ENCODE data around the gene MORC2.

MORC2 gene

GRCh38 chr22:30968015-30968923, at the start of gene MORC2:
MORC2 (minus strand) TSS chr22:30968774; CDS start chr22:30967889, 885 bp downstream.
- DNase-seq, result no peak

DNA sequence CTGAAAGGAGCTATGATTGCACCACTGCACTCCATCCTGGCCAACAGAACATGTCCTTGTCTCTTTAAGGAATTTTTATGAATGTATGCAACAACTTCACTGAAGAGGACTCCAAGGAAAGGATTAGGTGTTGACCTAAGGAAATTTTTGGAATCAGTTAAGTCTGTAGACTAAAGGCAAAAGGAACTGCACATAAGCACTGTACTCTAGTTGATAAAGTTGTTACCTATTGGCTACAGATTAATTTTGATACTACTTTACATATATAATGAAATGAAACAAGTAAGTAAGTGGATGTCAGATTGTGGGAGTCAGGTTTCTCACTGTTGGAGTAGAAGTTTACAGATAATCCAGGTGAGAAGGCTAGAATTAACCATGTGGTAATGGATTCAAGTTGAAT, 37.0 kb upstream of the MORC2 start:
- no peak for DNase-seq

- DNase-seq, result no peak
These were observed 32.7 kb upstream of the MORC2 start for GRCh38 chr22:31001124-31001770.

- DNase-seq, result no peak
These were observed 29.8 kb upstream of the MORC2 start for GRCh38 chr22:30998329-30998728.

DNA sequence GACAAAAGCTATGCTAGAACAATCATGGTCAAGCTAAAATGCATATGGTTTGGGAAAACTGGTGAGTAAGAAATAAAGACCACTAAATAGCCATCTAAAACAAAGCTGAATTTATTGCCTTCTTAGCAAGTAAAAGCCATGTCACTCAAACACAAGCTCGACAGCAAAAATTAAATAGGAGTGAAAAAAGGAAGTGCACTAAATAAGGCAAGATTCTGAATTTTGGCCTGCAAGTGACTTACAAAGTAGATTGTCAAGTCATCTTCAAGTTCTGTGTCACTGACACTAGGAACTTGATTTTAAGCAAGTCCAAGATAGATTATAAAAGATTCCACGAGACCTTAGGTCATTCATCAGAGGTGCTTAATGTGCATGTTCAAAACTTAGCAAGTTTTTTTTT, 27.9 kb upstream of the MORC2 start:
- DNase-seq, result no peak

DNA sequence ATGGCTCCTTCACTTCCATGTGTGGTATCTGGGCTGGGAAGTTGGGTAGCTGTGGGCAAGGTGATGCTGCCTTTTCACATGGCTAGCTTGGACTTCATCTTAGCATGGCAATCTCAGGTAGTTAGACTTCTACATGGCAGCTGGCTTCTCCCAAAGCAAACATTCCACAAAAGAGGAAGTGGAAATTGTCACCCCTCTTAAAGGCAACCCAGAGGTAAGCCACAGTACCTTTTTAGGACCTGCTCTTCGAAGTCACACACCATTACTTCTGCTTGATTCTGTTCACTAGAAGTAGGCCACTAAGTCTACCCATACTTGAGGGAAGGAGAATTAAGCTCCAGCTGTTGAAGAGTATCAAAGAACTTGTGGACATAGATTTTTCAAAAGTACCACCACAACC, 26.4 kb upstream of the MORC2 start:
- DNase-seq, result no peak

DNA sequence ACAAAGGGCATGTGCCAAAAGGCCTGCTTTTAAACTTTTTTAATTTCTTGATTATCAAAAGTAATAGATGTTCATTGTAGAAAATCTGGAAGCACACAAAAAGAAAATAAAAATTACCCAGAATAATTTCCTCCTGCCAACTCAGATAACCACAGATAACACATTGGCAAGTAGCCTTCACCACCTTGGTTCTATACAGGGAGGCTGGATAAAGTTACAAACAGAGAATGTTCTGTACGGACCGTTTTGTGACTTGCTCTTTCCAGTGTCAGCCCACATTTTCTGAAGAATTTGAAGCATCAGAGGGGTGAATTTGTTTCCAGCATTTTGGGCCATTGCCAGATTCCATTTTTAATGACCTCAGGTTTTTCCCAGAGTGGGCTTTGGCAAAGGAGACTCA, 24.0 kb upstream of the MORC2 start:
- DNase-seq, result no peak

DNA sequence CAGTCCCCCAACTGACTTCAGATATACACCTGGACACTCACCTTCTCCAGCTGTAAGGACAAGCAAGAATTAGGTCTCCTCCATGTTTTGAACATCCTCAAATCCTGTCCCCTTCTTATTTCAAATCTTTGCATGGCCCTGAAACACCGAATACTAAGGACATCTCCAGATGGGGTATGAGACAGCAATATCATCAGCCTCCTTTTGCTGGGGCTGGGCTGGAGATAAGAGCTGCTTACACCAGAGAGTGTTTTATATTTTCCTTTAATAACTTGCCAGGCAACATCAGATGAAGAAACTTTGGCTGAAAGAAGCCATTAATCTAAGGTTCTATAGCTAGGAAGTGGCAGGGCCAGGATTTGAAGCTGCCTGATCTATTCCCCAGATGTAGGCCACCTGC, 22.1 kb upstream of the MORC2 start:
- DNase-seq, result no peak

GRCh38 chr22:30989474-30989873, 20.9 kb upstream of the MORC2 start:
- no peak for DNase-seq

DNA sequence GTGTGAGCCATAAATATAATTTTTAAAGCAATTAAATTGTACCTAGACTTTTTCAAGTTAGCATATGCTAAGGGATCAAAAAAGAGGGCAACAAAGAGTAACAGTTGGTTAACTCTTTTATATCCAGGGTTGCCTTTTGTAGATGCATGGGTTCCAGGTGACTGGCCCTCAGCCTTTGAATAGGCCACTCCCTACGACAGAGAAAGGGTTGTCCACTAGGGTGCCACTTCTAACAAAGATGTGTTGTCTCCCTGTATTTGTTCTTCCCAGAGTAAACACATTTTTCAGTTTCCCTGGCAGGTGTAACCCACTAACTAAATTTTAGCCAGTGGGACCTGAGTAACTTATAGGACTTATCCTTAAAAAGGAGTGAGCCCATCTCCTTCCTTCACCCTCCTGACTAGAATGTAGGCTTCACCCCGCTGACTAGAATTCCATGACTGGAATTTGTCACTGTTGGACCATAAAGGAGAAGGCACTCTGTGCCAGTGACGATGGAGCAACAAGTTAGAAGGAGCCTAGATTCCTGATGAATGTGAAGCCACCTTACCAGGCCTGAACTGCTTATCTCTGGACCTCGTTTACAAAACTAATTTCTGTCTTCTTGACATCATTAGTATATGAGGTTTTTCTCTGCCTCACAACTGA, 17.1 kb upstream of the MORC2 start:
- DNase-seq, result no peak

GRCh38 chr22:30984317-30984716, 15.7 kb upstream of the MORC2 start:
- DNase-seq, result no peak

DNA sequence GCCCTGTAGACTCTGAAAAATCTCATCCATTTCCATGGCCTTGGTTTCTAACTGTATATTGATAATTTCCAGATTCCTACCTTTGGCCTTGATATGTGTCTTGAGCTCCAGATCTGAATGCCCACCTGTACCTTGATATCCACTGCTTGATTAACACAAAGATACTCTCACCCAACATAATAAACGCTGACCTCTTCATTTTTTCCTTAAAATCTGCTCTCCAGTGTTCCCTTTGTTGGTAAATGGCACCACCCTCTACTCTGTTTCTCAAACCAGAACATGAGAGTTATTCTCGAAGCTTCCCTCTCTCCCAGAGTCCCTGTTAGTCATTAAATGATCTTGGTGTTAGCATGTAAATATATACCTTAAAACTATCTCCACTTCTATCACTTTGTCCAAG, 13.9 kb upstream of the MORC2 start:
- no peak for DNase-seq

DNA sequence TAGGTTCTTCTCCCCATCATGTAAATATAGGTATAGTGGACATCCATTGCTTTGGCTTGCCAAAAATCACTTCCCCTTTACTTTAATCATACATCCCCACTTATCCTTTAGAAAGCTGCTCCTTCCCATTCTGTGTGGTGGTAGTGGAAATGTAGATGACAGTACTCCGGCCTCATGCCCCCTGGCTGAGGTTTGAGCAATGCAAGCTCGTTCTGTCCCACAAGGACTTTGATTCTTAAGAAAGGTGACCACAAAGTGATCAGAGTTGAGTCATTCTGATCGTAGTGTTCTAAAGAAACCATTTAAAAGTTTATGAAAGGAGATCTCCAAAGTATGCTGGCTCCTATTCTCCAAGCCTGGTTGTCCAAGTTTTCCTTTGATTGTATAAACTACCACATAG, 11.4 kb upstream of the MORC2 start:
- DNase-seq, result no peak

DNA sequence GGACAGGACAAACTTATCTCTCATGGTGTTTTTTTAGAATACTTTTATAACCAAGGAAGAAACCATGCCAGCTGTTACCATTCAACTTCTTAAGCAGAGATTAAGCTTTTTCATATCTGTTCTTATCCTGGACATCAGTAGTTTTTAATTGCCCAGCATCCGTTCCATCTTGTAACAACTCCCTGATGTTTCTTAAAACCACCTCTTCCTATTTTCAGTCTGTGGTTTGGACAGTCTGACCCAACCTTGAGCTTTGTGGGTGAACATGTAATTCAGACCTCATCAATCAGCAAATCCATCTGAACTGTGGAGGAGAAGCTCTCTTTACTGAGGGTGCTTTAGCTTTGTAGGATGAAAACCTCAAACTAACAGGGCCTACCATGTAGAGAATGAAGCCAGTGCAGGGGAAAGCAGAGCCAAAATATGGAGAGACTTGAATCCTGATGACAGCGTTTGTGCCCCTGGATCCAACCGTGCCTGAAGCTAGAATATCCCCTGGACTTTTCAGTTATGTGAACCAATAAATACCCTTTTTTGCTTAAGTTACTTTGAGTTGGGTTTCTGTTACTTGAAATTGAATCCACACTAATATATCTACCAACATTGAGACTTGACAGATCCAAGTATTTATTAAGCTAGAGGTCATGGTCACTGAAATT, 9.9 kb upstream of the MORC2 start:
- no peak for DNase-seq

GRCh38 chr22:30970356-30970746, 1.8 kb upstream of the MORC2 start:
- DNase-seq, result no peak

DNA sequence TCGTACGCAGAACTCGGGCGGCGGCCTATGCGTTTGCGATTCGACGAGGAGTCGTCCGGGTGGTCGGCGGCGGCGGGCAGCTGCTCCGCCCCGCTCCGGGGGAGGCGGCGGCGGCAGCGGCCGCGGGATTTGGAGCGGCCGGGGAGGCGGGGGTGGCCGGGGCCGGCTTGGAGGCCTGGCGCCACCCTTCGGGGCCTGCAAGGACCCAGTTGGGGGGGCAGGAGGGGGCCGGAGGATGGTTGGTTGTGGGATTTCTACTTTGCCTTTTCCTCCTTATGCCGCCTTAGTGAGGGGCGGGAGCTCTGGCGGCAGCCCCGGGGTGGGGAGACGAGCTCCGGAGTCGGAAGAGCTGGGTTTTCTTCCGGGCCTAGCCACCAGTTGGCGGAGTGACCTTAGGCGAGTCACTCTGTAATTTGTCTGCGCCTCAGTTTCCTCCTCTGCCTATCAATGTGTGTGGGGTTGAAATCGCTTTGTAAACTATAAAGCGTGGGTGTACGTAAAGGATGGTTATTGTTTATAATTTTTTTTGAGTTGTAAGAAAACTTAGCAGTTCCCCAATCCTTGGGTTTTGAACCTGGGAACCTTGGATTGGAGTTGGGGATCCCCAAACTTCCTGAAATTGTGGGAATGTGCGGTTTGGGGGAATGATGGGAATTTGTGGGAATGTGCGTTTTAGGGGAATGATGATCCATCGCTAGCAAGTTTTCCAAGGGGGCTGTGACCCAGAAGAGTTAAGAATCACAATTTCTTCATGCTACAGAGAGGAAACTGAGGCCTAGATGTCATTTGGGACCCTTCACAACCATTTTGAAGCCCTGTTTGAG, 1.2 kb upstream of the MORC2 start:
- no peak for DNase-seq

- peak; percentile 89 for DNase-seq
These were observed 454 bp upstream of the MORC2 start, which contains the start of gene TUG1 for GRCh38 chr22:30968924-30969531. TUG1 (plus strand) TSS chr22:30969265.

DNA sequence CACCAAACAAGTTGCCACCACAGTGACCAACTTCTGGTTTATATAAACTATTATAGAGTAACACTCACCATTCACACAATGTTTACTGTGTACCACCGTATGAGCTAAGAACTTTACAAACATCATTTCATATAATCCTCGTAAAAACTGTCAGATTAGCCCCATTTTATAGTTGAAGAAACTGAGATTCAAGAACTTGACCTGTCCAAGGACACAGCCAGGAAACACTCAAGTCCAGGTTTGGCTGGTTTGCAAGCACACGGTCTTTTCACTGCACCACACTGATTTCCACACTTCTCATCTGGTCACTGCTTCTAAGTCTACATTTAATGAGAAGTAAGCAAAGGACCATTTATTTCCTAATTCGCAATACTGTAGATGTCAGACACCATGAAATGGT, 3.7 kb downstream of the MORC2 start:
- no peak for DNase-seq

DNA sequence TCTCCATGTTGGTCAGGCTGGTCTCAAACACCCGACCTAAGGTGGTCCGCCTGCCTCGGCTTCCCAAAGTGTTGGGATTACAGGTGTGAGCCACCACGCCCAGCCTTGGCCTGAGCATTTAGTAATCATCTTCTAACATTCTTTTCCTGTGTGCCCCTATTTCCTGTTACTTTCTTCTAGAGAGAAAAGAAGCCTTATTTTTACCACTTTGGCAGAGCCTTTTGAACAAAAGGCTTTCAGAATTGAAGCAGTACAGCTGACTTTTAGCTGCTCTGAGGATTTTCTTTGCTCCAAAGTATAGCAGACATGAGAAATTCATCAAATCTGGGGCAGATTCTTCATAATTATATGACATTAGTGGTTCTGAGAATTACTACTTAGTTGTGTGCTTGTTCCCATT, 13.4 kb downstream of the MORC2 start:
- no peak for DNase-seq

- DNase-seq, result no peak
These were observed 15.4 kb downstream of the MORC2 start for GRCh38 chr22:30953206-30953605.

GRCh38 chr22:30949934-30950660, 18.5 kb downstream of the MORC2 start:
- DNase-seq, result no peak

Data from NCI-H1436 treated with DMSO at 0.1 percent for 48 hours (cell line).